Spleen (tissue), 7 donors: ENCODE measurements around the gene HOXA1.

Experiments
- CTCF ChIP-seq, 11 experiments: fragments of 200-600 bp in 7 of 11; fragments of 450-650 bp in 4 of 11; sonication (generic) in 4 of 11; IDR thresholded peaks in 8 of 11; conservative IDR thresholded peaks in 3 of 11; 1 replicate in 7 of 11; 2 replicates in 4 of 11; pipeline versions ENCODE4 v1.4.0 to v1.8.0; 2016 to 2021; ENCODE audit warnings: antibody characterized with exemption in 11 of 11, inconsistent platforms in 4 of 11, mild to moderate bottlenecking in 1 of 11
- POLR2A ChIP-seq, 3 donors: fragments of 450-650 bp; IDR thresholded peaks; one replicate each; pipeline ENCODE4 v1.5.1; 2017; ENCODE audit warnings: antibody characterized with exemption in 3 of 3, mild to moderate bottlenecking in 1 of 3
- donor health status: DM: no; HTN: no; CAD: no; lungs with moderate emphysema.
- donor health status: DM: no; HTN: no; CAD: no.
- donor health status: DM: no; HTN: no; CAD: no.

- TF ChIP-seq CTCF (IDR thresholded peaks at IDR 0.05 in 8 of 11, conservative IDR thresholded peaks at IDR 0.05 in 3 of 11) (no peak), POLR2A (IDR thresholded peaks at IDR 0.05) (no peak)
Measured at GRCh38 chr7:27053153-27053552, 42.6 kb downstream of the HOXA1 start.
